MM.1S (cell line): ENCODE results near the gene NTRK3.
"Not testable (repeated sequence)": the region's sequence is repeated elsewhere in the genome, so short reads cannot be mapped to it uniquely, and the experiment has no call there.

ENCODE experiments used
- CTCF ChIP-seq: fragments of 300-600 bp; sonication (generic); IDR thresholded peaks from 2 replicates; pipeline ENCODE4 v1.5.1; 2016; ENCODE audit warnings: antibody characterized with exemption, low read length, mixed read lengths
- EZH2 ChIP-seq: fragments of 300-600 bp; sonication (generic); optimal IDR thresholded peaks from 2 replicates; pipeline ENCODE3; 2017; ENCODE audit warnings: low read depth, mild to moderate bottlenecking, antibody characterized with exemption, low read length, mixed read lengths
- EZH2phosphoT487 ChIP-seq: fragments of 300-600 bp; sonication (generic); IDR thresholded peaks from 2 replicates; pipeline ENCODE4 v1.6.1; 2018; ENCODE audit warnings: antibody characterized with exemption, low read length

- TF ChIP-seq CTCF, EZH2phosphoT487, EZH2: not testable (repeated sequence)
Measured at GRCh38 chr15:88033421-88033820, 223.1 kb downstream of the NTRK3 start.
